ENCODE results near the gene CDK11B.

CDK11B gene

DNA sequence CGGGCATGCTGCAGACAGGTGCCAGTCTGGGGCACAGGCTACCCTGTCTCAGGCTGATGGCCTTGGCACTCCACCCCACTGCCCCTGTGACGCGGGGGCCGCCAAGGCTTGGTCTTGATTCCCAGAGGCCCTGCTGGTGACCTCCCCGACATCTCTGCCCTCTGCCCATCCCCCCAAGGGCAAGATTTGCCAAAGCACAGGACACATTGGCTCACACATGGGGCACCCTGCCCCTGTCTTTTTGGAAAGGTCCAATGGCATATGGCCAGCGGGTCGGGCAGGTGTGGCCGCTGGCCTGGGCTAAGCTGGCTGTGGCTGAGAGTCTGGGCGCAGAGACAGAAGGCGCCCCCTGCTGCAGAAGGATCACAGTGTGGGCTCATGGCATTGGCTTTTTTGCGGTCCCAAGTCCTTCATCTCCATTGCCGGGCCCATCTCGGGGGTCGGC lies 38.9 kb downstream of the CDK11B start:
- no peak overlapping the region for H3K27ac ChIP-seq
- TF ChIP-seq, protein P1, sequence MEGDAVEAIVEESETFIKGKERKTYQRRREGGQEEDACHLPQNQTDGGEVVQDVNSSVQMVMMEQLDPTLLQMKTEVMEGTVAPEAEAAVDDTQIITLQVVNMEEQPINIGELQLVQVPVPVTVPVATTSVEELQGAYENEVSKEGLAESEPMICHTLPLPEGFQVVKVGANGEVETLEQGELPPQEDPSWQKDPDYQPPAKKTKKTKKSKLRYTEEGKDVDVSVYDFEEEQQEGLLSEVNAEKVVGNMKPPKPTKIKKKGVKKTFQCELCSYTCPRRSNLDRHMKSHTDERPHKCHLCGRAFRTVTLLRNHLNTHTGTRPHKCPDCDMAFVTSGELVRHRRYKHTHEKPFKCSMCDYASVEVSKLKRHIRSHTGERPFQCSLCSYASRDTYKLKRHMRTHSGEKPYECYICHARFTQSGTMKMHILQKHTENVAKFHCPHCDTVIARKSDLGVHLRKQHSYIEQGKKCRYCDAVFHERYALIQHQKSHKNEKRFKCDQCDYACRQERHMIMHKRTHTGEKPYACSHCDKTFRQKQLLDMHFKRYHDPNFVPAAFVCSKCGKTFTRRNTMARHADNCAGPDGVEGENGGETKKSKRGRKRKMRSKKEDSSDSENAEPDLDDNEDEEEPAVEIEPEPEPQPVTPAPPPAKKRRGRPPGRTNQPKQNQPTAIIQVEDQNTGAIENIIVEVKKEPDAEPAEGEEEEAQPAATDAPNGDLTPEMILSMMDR (conservative IDR thresholded peaks at IDR 0.05), result peak; percentile 40; the same call in 1 of the 2 replicates

DNA sequence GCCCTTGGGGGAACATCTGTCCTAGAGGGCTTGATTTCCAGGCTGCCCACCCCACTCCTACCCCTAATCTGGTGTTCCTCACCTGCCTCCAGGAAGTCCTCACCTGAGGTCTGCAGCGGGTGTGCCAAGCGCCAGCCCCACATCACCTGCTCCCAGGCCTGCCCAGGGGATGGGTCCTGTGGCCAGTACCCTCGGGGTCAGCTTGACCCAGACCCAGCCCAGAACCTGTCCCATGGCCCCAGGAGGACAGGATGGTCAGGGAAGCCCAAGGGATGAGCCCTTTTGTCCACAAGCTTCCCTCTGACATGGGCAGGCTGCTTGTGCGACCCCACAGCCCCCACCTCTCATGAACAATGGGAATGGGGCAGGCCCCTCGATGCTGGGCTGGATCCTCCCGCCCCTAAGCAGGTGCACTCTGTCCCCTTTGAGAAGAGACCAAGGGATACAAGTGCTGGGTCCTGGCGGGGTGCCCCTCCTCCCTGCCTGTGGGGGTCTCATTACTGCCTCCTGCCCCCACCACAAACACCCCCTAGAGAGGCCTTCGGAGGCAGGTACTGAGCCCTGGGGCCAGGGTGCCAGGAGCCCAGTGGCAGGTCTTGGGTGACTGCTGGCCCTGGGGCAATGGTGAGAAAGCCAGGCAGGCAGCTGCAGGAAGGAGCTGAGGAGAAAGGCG lies 40.3 kb downstream of the CDK11B start:
- no peak overlapping the region for H3K27ac ChIP-seq
- TF ChIP-seq, protein P1 (conservative IDR thresholded peaks at IDR 0.05), result no peak

DNA sequence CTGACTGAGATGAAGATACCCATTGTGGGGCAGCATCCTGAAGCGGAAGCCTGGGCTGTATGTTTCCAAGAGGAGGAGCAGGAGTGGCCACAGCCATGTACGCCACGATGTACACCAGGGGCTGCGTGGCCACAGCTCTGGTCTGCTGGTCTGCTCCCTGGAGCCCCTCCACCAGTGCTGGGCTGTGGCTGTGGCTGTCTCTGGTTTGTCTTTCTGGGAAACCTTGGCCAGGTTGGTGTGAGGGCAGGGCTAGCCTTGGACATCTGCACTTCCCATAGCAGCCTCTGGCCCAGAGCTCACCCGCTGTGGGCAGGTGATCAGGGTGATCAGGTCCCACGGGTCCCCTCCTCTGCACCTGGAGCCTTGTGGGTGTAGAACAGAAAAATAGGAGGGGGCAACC lies 40.9 kb downstream of the CDK11B start:
- TF ChIP-seq, protein P1 (conservative IDR thresholded peaks at IDR 0.05), result no peak
- peak overlapping the region; percentile 99; the same call in 1 of the 2 replicates for H3K27ac ChIP-seq

DNA sequence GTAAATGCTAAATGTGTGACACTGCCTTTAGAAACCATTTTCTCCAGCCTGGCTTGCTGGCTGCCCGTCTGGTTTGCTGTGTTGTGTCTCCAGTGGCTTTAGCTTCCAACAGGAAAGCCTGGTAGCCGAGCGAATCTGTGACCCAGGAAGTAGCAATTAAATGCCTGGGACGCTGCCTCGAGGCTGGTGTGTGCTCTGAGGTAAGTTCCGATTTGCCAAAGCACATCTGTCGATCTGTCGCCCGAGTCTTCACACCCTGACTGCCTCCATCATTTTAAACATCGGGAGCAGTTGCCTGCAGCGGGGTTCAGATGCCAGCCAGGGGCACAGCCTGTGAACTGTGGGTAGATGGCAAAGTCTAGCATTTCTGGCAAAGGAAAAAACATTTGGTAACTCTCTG lies 41.3 kb downstream of the CDK11B start:
- H3K27ac ChIP-seq, result peak overlapping the region; percentile 99; the same call in 1 of the 2 replicates
- TF ChIP-seq, protein P1 (conservative IDR thresholded peaks at IDR 0.05), result no peak

DNA sequence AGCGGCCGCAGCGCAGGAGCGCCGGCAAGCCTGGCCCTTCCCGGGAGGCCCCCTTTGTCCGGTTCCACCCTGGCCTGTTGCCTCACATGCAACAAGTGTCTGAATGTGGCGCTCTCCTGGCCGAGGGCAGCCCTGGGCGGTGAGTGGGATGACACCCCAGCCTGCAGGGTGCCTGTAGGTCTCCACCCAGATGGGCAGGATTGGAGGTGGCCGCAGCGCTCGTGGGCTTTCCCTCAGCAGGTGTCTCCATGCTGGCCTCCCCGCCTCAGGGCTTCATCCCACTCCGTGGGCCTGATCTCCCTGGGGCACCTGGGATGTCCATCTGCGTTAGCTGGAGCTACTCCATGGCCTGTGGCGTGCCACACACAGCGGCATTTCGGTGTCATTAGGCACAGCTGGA lies 42.0 kb downstream of the CDK11B start:
- TF ChIP-seq, protein P1 (conservative IDR thresholded peaks at IDR 0.05), result no peak
- peak overlapping the region; percentile 99 for H3K27ac ChIP-seq

DNA sequence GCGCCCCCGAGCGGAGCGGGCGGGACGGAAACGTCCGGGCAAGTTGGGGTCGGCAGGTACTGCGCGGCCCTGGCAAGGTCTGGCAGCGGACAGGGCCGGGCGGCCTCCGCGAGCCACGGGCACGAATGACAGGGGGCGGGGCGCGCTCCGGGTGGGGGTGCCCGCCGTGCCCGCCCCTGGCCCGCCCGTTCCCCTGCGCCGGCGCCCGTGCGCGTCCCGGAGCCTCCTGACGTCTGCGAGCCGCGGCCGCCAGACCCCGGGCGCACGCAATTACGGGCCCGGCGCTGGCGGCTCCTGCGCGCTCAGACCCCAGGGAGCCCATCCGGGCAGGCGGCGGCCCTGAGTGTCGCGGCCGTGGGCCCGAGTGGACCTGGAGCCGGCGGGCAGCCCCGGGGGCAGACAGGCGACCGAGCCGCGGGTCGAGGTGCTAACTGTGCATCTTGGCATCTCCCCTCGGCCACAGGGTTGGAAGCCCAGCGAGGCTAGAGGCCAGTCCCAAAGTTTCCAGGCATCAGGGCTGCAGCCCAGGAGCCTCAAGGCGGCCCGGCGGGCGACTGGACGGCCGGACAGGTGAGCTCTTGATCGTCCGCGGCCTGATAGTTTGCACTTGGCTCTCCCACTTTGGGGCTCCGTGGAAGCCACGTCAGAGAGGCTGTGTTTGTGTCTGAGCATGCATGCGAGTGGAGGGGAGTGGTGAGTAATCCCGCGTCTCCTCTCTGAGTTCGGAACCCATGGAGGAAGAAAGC lies 42.6 kb downstream of the CDK11B start:
- TF ChIP-seq, protein P1 (conservative IDR thresholded peaks at IDR 0.05), result no peak
- peak overlapping the region; percentile 99 for H3K27ac ChIP-seq

DNA sequence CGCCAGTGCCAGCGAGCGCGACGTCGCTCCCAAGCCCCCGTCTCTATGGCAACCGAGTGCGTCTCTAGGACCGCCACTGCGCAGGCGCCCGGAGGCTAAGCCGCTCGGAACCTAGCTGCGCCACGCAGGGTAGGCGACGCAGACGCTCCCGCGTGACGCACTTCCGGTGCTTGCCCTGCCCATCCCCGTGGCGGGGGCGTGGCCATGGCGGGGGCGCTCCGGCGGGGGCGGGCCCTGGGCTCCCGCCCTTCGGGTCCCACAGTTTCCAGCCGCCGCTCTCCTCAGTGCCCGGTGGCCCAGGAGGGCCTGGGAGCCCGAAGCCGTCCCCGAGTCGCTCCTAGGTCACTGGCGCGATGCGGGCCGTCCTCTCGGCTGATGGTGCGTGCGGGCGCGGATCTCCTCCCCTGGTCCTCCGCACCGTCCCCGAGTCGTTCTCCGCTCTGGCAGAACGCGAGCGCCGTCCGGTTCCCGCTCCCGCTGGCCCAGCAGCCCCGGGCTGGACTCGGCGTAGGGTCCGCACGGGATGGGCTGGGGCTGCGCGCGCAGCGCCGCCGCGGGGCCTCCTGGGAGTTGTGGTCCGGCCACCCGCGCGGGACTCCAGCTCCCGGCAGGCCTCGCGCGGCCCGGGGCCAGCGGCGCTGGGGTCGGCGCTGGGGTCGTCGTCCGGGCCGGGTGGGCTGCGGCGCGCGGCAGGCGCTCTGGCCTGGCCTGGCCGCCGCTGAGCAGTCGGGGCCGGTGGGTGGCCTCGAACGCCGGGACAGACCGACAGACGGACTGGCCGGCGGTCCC lies 43.4 kb downstream of the CDK11B start, which contains the start of gene MIB2:
Gene MIB2 (plus strand): TSS at position 245 of the 789 bp plus-strand sequence. CDS start 7,953 bp downstream, outside the sequence.
- peak within 1 kb of the TSS; percentile 99 for H3K27ac ChIP-seq

More for the DNA sequence above, 43.4 kb downstream of the CDK11B start, which contains the start of gene MIB2:
- TF ChIP-seq, protein P1 (conservative IDR thresholded peaks at IDR 0.05), result no peak

All from VCaP (cell line).